Measurements from ENCODE around the gene PAEP. TPM values are rescaled to one million over a fixed set of nuclear protein-coding genes. Genes with fewer than 3 reads are reported as not detected.

PAEP gene
- total and polyA plus RNA-seq, 8 donors = not detected

DNA sequence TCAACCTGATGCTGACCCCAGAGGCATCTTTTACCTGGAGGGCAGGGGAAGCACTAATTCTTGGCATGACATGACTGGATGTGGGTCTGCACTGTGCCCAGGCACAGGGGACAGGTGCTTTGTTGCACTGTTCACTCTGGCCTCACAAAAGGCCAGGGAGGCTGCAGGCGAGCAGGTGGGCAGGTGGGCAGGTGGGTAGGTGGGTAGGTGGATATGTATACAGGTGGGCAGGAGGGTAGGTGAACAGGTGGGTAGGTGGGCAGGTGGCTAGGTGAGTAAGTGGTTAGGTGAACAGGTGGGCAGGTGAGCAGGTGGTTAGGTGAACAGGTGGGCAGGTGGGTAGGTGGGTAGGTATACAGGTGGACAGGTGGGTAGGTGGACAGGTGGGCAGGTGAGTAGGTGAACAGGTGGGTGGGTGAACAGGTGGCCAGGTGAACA lies 1.5 kb downstream of the PAEP start:
- Histone ChIP-seq H3K27me3 (peaks cover 0 to 3% (median 0%) of the 10 kb centered on the region in 4 donors), H3K4me3 (no peak overlapping the region), H3K36me3 (no peaks in the 10 kb centered on the region), H3K9me3 (no peaks in the 10 kb centered on the region), H3K27ac (no peak overlapping the region), H3K4me1 (no peaks in the 10 kb centered on the region)
- FAIRE-seq (no peak), DNase-seq (no peak), ATAC-seq (no peak)
- TF ChIP-seq, protein P1, sequence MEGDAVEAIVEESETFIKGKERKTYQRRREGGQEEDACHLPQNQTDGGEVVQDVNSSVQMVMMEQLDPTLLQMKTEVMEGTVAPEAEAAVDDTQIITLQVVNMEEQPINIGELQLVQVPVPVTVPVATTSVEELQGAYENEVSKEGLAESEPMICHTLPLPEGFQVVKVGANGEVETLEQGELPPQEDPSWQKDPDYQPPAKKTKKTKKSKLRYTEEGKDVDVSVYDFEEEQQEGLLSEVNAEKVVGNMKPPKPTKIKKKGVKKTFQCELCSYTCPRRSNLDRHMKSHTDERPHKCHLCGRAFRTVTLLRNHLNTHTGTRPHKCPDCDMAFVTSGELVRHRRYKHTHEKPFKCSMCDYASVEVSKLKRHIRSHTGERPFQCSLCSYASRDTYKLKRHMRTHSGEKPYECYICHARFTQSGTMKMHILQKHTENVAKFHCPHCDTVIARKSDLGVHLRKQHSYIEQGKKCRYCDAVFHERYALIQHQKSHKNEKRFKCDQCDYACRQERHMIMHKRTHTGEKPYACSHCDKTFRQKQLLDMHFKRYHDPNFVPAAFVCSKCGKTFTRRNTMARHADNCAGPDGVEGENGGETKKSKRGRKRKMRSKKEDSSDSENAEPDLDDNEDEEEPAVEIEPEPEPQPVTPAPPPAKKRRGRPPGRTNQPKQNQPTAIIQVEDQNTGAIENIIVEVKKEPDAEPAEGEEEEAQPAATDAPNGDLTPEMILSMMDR (IDR thresholded peaks at IDR 0.05) = no peak
- intact Hi-C loops (cut with DNase I) = no loop called here
- WGBS, 2 donors = 31 to 75% methylated on average over 1 of the region's 1 CpG

GRCh38 chr9:135563858-135564257 lies 2.3 kb downstream of the PAEP start:
- H3K4me1 ChIP-seq = no peaks in the 10 kb centered on the region
- TF ChIP-seq, protein P1 (IDR thresholded peaks at IDR 0.05) = no peak
- WGBS, 2 donors = 46 to 54% methylated on average over 12 of the region's 12 CpGs
- no peak overlapping the region for H3K4me3 ChIP-seq
- no peak for FAIRE-seq
- no peak for ATAC-seq
- H3K27ac ChIP-seq = no peak overlapping the region
- no peaks in the 10 kb centered on the region for H3K36me3 ChIP-seq
- DNase-seq = no peak
- intact Hi-C loops (cut with DNase I) = no loop called here
- H3K27me3 ChIP-seq = peaks cover 0 to 3% (median 0%) of the 10 kb centered on the region in 4 donors
- H3K9me3 ChIP-seq = no peaks in the 10 kb centered on the region

- FAIRE-seq (no peak), DNase-seq (no peak), ATAC-seq (no peak)
- H3K36me3 ChIP-seq = no peaks in the 10 kb centered on the region
- no peak overlapping the region for H3K27ac ChIP-seq
- no peak overlapping the region for H3K4me3 ChIP-seq
- no peaks in the 10 kb centered on the region for H3K27me3 ChIP-seq
- no peaks in the 10 kb centered on the region for H3K4me1 ChIP-seq
- intact Hi-C loops (cut with DNase I) = no loop called here
- H3K9me3 ChIP-seq = no peaks in the 10 kb centered on the region
- TF ChIP-seq, protein P1 (IDR thresholded peaks at IDR 0.05) = no peak
- 48 to 63% methylated on average over 9 of the region's 9 CpGs for WGBS, 2 donors
These were observed 3.6 kb downstream of the PAEP start for GRCh38 chr9:135565141-135565628.

- Histone ChIP-seq H3K4me3 (no peak overlapping the region), H3K27me3 (no peaks in the 10 kb centered on the region), H3K36me3 (no peaks in the 10 kb centered on the region), H3K4me1 (no peaks in the 10 kb centered on the region), H3K27ac (no peak overlapping the region), H3K9me3 (no peaks in the 10 kb centered on the region)
- ATAC-seq = no peak
- 37 to 38% methylated on average over 8 of the region's 8 CpGs for WGBS, 2 donors
- FAIRE-seq = no peak
- DNase-seq = no peak
- TF ChIP-seq, protein P1 (IDR thresholded peaks at IDR 0.05) = no peak
- intact Hi-C loops (cut with DNase I) = no loop called here
These were observed 4.1 kb downstream of the PAEP start for GRCh38 chr9:135565636-135566035.

DNA sequence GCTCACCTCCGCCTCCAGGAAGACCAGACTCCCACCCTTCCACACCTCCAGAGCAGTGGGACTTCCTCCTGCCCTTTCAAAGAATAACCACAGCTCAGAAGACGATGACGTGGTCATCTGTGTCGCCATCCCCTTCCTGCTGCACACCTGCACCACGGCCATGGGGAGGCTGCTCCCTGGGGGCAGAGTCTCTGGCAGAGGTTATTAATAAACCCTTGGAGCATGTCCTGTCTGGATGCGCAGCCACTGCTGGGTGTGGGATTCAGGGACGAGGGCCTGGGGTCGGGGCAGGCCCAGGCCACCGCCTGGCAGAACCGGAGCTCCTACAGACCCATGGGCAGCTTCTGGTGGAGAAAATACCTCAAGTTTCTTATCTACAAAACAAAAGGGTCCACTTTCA lies 5.0 kb downstream of the PAEP start:
- Histone ChIP-seq H3K4me3 (no peak overlapping the region), H3K36me3 (no peaks in the 10 kb centered on the region), H3K4me1 (no peaks in the 10 kb centered on the region), H3K27ac (no peak overlapping the region), H3K9me3 (no peaks in the 10 kb centered on the region), H3K27me3 (no peaks in the 10 kb centered on the region)
- TF ChIP-seq, protein P1 (IDR thresholded peaks at IDR 0.05) = no peak
- intact Hi-C loops (cut with DNase I) = no loop called here
- WGBS, 2 donors = 41 to 58% methylated on average over 10 of the region's 10 CpGs
- DNase-seq (no peak), FAIRE-seq (no peak), ATAC-seq (no peak)
